H9 (cell line): ENCODE measurements around the gene TNFRSF6B. TPM values are rescaled to one million over a fixed set of nuclear protein-coding genes. Genes with fewer than 3 reads are reported as not detected.

Experiments used
- DNase-seq: peaks from one replicate; pipeline ENCODE4 v3.0.0-alpha.2; 2017
- H2AFZ ChIP-seq: one replicate; pipeline ENCODE4 v1.6.1; 2013; ENCODE audit warnings: mild to moderate bottlenecking, low read length, control low read depth, moderate library complexity
- H2AK5ac ChIP-seq: 2 replicates; pipeline ENCODE4 v1.6.1; 2013; ENCODE audit warnings: low read length, control low read depth, mixed read lengths; ENCODE audit not compliant: insufficient read length
- H2BK120ac ChIP-seq: one replicate; pipeline ENCODE4 v1.6.1; 2013; ENCODE audit warnings: low read depth, mild to moderate bottlenecking, low read length, control low read depth, inconsistent platforms; ENCODE audit not compliant: poor library complexity, severe bottlenecking
- H2BK12ac ChIP-seq: 2 replicates; pipeline ENCODE4 v1.6.1; 2013; ENCODE audit warnings: low read length, control low read depth, mixed read lengths, low read depth; ENCODE audit not compliant: insufficient read length
- H2BK15ac ChIP-seq: 2 replicates; pipeline ENCODE4 v1.6.1; 2013; ENCODE audit warnings: low read depth, low read length, control low read depth
- H2BK20ac ChIP-seq: one replicate; pipeline ENCODE4 v1.6.1; 2013; ENCODE audit warnings: low read depth, mild to moderate bottlenecking, low read length, control low read depth, inconsistent platforms; ENCODE audit not compliant: poor library complexity, severe bottlenecking
- H2BK5ac ChIP-seq: 2 replicates; pipeline ENCODE4 v1.6.1; 2013; ENCODE audit warnings: low read length, control low read depth, mixed read lengths; ENCODE audit not compliant: insufficient read length
- H3K14ac ChIP-seq: 2 replicates; pipeline ENCODE4 v1.6.1; 2013; ENCODE audit warnings: low read length, control low read depth; ENCODE audit not compliant: insufficient read depth
- H3K18ac ChIP-seq: 2 replicates; pipeline ENCODE4 v1.6.1; 2013; ENCODE audit warnings: low read depth, mild to moderate bottlenecking, mixed read lengths, low read length, control low read depth; ENCODE audit not compliant: insufficient read length
- H3K23ac ChIP-seq: 2 replicates; pipeline ENCODE4 v1.6.1; 2013; ENCODE audit warnings: low read length, control low read depth, mixed read lengths, low read depth; ENCODE audit not compliant: insufficient read length
- H3K23me2 ChIP-seq: 2 replicates; pipeline ENCODE4 v1.6.1; 2013; ENCODE audit warnings: low read depth, mild to moderate bottlenecking, mixed read lengths, low read length, control low read depth; ENCODE audit not compliant: insufficient read length, poor library complexity, severe bottlenecking
- H3K27ac ChIP-seq: 2 replicates; pipeline ENCODE4 v1.5.1; 2013; ENCODE audit warnings: low read length, control low read depth, mixed read lengths, low read depth; ENCODE audit not compliant: insufficient read length
- H3K27me3 ChIP-seq: 2 replicates; pipeline ENCODE4 v1.6.1; 2013; ENCODE audit warnings: low read length, control low read depth, inconsistent platforms; ENCODE audit not compliant: insufficient read depth
- H3K4ac ChIP-seq: 2 replicates; pipeline ENCODE4 v1.6.1; 2013; ENCODE audit warnings: low read depth, mild to moderate bottlenecking, control low read depth, inconsistent platforms, low read length, moderate library complexity
- H3K4me1 ChIP-seq: 2 replicates; pipeline ENCODE4 v1.6.1; 2013; ENCODE audit warnings: low read length, control low read depth, inconsistent platforms; ENCODE audit not compliant: insufficient read depth
- H3K4me2 ChIP-seq: 2 replicates; pipeline ENCODE4 v1.6.1; 2013; ENCODE audit warnings: low read length, control low read depth, mixed read lengths; ENCODE audit not compliant: insufficient read length, insufficient read depth
- H3K56ac ChIP-seq: 2 replicates; pipeline ENCODE4 v1.6.1; 2013; ENCODE audit warnings: low read depth, mild to moderate bottlenecking, mixed read lengths, low read length, control low read depth; ENCODE audit not compliant: insufficient read length
- H3K79me1 ChIP-seq: 2 replicates; pipeline ENCODE4 v1.6.1; 2013; ENCODE audit warnings: low read depth, mild to moderate bottlenecking, moderate library complexity, low read length, control low read depth, inconsistent platforms; ENCODE audit not compliant: insufficient read depth, poor library complexity, severe bottlenecking
- H3K79me2 ChIP-seq: 2 replicates; pipeline ENCODE4 v1.6.1; 2013; ENCODE audit warnings: low read length, control low read depth, inconsistent platforms; ENCODE audit not compliant: insufficient read depth
- H3K9ac ChIP-seq: 2 replicates; pipeline ENCODE4 v1.6.1; 2013; ENCODE audit warnings: low read length, control low read depth, mixed read lengths; ENCODE audit not compliant: insufficient read length; ENCODE audit errors: extremely low read depth
- H3K9me3 ChIP-seq: one replicate; pipeline ENCODE4 v1.6.1; 2013; ENCODE audit warnings: low read depth, low read length, inconsistent platforms; ENCODE audit not compliant: control insufficient read depth
- H3T11ph ChIP-seq: one replicate; pipeline ENCODE4 v1.6.1; 2013; ENCODE audit warnings: mild to moderate bottlenecking, low read length, control low read depth, inconsistent platforms
- H4K20me1 ChIP-seq: one replicate; pipeline ENCODE4 v1.6.1; 2013; ENCODE audit not compliant: control insufficient read depth, insufficient read length, insufficient read depth
- H4K5ac ChIP-seq: 2 replicates; pipeline ENCODE4 v1.6.1; 2013; ENCODE audit warnings: low read depth, mild to moderate bottlenecking, mixed read lengths, low read length, control low read depth; ENCODE audit not compliant: insufficient read length
- H4K8ac ChIP-seq: replicated peaks from 2 replicates; pipeline ENCODE4 v1.6.1; 2013; ENCODE audit warnings: low read length, control low read depth, mixed read lengths, low read depth; ENCODE audit not compliant: insufficient read length
- H4K91ac ChIP-seq: 2 replicates; pipeline ENCODE4 v1.6.1; 2013; ENCODE audit warnings: low read depth, mild to moderate bottlenecking, moderate library complexity, mixed read lengths, low read length, control low read depth; ENCODE audit not compliant: insufficient read length
- H3K27ac Mint-ChIP-seq, 3 experiments: 2 replicates in 2 of 3; 3 replicates in 1 of 3; pipeline ENCODE4 v1.8.0; 2020 to 2021; ENCODE audit warnings: mixed read lengths in 3 of 3, mild to moderate bottlenecking in 1 of 3, moderate library complexity in 1 of 3
- H3K27me3 Mint-ChIP-seq: 2 replicates; pipeline ENCODE4 v1.8.0; 2021; ENCODE audit warnings: low read depth, mild to moderate bottlenecking, moderate library complexity, mixed read lengths
- H3K36me3 Mint-ChIP-seq, 3 experiments: 2 replicates in 2 of 3; 3 replicates in 1 of 3; pipeline ENCODE4 v1.8.0; 2020 to 2021; ENCODE audit warnings: low read depth in 3 of 3, mixed read lengths in 3 of 3; ENCODE audit not compliant: insufficient read depth in 1 of 3
- H3K4me1 Mint-ChIP-seq, 2 experiments: 2 replicates each; pipeline ENCODE4 v1.8.0; 2020; ENCODE audit warnings: mixed read lengths in 2 of 2
- H3K4me3 Mint-ChIP-seq, 2 experiments: 2 replicates in 1 of 2; 3 replicates in 1 of 2; pipeline ENCODE4 v1.8.0; 2020 to 2021; ENCODE audit warnings: mild to moderate bottlenecking in 2 of 2, mixed read lengths in 2 of 2, moderate library complexity in 1 of 2
- H3K9me3 Mint-ChIP-seq, 2 experiments: 2 replicates in 1 of 2; 3 replicates in 1 of 2; pipeline ENCODE4 v1.8.0; 2020; ENCODE audit warnings: mild to moderate bottlenecking in 2 of 2, mixed read lengths in 2 of 2, moderate library complexity in 1 of 2
- CTCF ChIP-seq: fragments of 200-600 bp; sonication (generic); conservative IDR thresholded peaks from 3 replicates; pipeline ENCODE4 v1.8.0; 2021; ENCODE audit warnings: antibody characterized with exemption, mild to moderate bottlenecking
- WGBS: extraction: QIAGEN DNeasy Blood & Tissue Kit; methylation state at CpG from one replicate; pipeline ENCODE4 v1.1.7; 2013; ENCODE audit warnings: missing lambda C conversion rate, low lambda C conversion rate, mixed read lengths; ENCODE audit not compliant: insufficient read length; ENCODE audit errors: extremely low coverage; 5-methylcytosine and 5-hydroxymethylcytosine counted together
- total RNA-seq: library from RNA; stranded (reverse); gene quantifications from 2 replicates; pipeline ENCODE4 v1.2.1, GENCODE V29; 2021

TNFRSF6B gene
- total RNA-seq, 1 experiment from 2014 or later, result not detected

DNA sequence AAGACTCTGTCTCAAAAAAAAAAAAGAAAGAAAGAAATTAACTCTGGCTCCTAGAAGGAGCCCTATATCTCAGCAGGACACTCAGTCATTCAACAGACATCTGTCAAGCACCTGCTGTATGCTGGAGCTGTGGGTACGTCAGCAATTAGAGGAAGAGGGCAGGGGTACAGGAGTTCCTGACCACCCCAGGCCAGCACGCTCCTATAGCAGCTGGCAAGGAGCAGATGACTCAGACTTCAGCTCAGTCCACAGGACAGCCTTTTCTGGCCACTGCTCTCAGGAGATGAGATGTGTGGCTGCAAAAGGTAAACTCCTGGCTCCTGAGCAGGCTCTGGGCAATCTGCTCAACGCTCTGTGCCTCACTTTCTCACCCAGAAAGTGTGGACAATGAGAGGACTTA is 40.0 kb upstream of the TNFRSF6B start:
- no peaks in the 10 kb centered on the region for H3K79me2 ChIP-seq
- no peaks in the 10 kb centered on the region for H4K20me1 ChIP-seq
- no peaks in the 10 kb centered on the region; the same call in 1 of the 2 replicates for H3K4me1 ChIP-seq
- no peak overlapping the region for H3K4ac ChIP-seq
- no CpG with 5 or more reads among the region's 3 CpGs for WGBS
- H2BK15ac ChIP-seq, result no peak overlapping the region
- no peak overlapping the region for H3K4me2 ChIP-seq
- no peak overlapping the region for H2AK5ac ChIP-seq
- no peaks in the 10 kb centered on the region for H3K9me3 ChIP-seq
- no peak overlapping the region for H3K27ac Mint-ChIP-seq
- H3T11ph ChIP-seq, result no peak overlapping the region
- peaks cover 11% of the 10 kb centered on the region for H3K23me2 ChIP-seq
- no peak for TF ChIP-seq CTCF
- H3K9me3 Mint-ChIP-seq, result no peaks in the 10 kb centered on the region
- H3K27ac ChIP-seq, result no peak overlapping the region
- no peak overlapping the region for H2AFZ ChIP-seq
- H2BK120ac ChIP-seq, result no peak overlapping the region
- peaks cover 4 to 15% (median 13%) of the 10 kb centered on the region in 3 experiments; a peak in 6 of 7 replicates for H3K36me3 Mint-ChIP-seq
- no peak for DNase-seq
- no peak overlapping the region for H3K18ac ChIP-seq
- no peak overlapping the region for H4K91ac ChIP-seq
- no peak overlapping the region for H2BK12ac ChIP-seq
- H4K5ac ChIP-seq, result no peak overlapping the region
- no peaks in the 10 kb centered on the region; the same call in 1 of the 2 replicates for H3K27me3 ChIP-seq
- peak overlapping the region in 1 of 2 experiments; percentile 48; a peak in 1 of 5 replicates for H3K4me3 Mint-ChIP-seq
- no peaks in the 10 kb centered on the region for H3K79me1 ChIP-seq
- H3K23ac ChIP-seq, result no peak overlapping the region
- H2BK20ac ChIP-seq, result no peak overlapping the region
- H2BK5ac ChIP-seq, result no peak overlapping the region
- H3K4me1 Mint-ChIP-seq, result peaks cover 21 to 31% of the 10 kb centered on the region in 2 experiments
- H3K27me3 Mint-ChIP-seq, result peaks cover 3% of the 10 kb centered on the region
- no peak overlapping the region for H3K56ac ChIP-seq
- H3K14ac ChIP-seq, result no peak overlapping the region
- H4K8ac ChIP-seq, result no peak overlapping the region
- H3K9ac ChIP-seq, result no peak overlapping the region
